MG63 (cell line): Measurements from ENCODE around the gene ZHX3. TPM values are rescaled to one million over a fixed set of nuclear protein-coding genes. Genes with fewer than 3 reads are reported as not detected.

Experiments used
- total RNA-seq: library from RNA; depleted of rRNA; stranded (reverse); fragments of >200 nt; shearing (Covaris generic); gene quantifications from 2 replicates; pipeline ENCODE4 v1.2.3, GENCODE V29; 2014; ENCODE audit warnings: low replicate concordance; rRNA removed

ZHX3 gene
- total RNA-seq, 1 experiment from 2014 or later: 5.3 TPM

Other genes with a start within 250 kb of the ZHX3 start
- 35.8 and 99.5 TPM in 2 replicates for gene PLCG1, start 180.2 kb downstream of the ZHX3 start, total RNA-seq
- 3.6 and 8.6 TPM in 2 replicates for gene LPIN3, start 23.1 kb upstream of the ZHX3 start, total RNA-seq
- gene EMILIN3, start 49.1 kb upstream of the ZHX3 start, total RNA-seq: 0.76 TPM in 1 of 2 replicates, not detected in the other